ENCODE data around the gene RNF215. TPM values are rescaled to one million over a fixed set of nuclear protein-coding genes. Genes with fewer than 3 reads are reported as not detected.

RNF215 gene
- total RNA-seq, 1 donor from 2014 or later, result 43.1 TPM

DNA sequence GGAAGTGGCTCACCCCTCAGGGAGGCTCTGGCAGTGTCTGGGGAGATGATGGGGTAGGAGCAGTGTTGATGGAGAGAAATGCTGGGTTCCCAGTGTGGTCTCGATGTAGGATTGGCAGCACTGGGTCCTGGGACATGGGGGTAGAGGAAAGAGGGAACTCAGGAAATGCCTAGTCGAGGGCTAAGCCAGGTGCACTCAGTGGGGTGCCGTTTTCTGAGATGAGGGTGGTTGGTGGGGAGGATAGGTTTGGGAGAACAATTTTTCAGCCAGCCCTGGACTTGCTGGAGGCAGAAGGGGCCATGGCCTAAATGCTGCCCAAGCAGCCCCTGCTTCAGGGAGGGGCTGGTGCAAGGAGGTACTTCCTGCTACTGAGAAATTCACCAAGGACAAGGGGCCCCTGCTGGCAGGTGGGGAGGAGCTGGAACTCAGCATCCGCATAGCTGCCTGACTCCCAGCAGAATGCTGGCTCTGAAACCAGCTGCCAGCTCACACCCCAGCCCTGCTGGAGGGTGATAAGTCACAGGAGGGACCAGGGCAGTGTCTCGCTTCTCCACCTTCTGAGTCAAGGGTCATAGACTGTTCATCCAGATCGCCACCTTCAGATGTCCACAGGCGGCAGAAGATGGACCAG lies 24.4 kb downstream of the RNF215 start:
- no peak for DNase-seq
- peaks cover 5% of the 10 kb centered on the region for H3K9me3 Mint-ChIP-seq (ENCODE audit: unreplicated experiment)
- no peak overlapping the region for H3K4me3 Mint-ChIP-seq (ENCODE audit: unreplicated experiment)
- peaks cover 4% of the 10 kb centered on the region for H3K36me3 Mint-ChIP-seq (ENCODE audit: unreplicated experiment)
- peak overlapping the region; percentile 76 for H3K27ac Mint-ChIP-seq (ENCODE audit: unreplicated experiment)
- TF ChIP-seq, protein P1, sequence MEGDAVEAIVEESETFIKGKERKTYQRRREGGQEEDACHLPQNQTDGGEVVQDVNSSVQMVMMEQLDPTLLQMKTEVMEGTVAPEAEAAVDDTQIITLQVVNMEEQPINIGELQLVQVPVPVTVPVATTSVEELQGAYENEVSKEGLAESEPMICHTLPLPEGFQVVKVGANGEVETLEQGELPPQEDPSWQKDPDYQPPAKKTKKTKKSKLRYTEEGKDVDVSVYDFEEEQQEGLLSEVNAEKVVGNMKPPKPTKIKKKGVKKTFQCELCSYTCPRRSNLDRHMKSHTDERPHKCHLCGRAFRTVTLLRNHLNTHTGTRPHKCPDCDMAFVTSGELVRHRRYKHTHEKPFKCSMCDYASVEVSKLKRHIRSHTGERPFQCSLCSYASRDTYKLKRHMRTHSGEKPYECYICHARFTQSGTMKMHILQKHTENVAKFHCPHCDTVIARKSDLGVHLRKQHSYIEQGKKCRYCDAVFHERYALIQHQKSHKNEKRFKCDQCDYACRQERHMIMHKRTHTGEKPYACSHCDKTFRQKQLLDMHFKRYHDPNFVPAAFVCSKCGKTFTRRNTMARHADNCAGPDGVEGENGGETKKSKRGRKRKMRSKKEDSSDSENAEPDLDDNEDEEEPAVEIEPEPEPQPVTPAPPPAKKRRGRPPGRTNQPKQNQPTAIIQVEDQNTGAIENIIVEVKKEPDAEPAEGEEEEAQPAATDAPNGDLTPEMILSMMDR (IDR thresholded peaks at IDR 0.05; ENCODE audit: partially characterized antibody, unreplicated experiment), result no peak
- no peaks in the 10 kb centered on the region for H3K27me3 Mint-ChIP-seq (ENCODE audit: unreplicated experiment)
- H3K4me1 Mint-ChIP-seq (ENCODE audit: low read depth, unreplicated experiment), result peaks cover 20% of the 10 kb centered on the region

DNA sequence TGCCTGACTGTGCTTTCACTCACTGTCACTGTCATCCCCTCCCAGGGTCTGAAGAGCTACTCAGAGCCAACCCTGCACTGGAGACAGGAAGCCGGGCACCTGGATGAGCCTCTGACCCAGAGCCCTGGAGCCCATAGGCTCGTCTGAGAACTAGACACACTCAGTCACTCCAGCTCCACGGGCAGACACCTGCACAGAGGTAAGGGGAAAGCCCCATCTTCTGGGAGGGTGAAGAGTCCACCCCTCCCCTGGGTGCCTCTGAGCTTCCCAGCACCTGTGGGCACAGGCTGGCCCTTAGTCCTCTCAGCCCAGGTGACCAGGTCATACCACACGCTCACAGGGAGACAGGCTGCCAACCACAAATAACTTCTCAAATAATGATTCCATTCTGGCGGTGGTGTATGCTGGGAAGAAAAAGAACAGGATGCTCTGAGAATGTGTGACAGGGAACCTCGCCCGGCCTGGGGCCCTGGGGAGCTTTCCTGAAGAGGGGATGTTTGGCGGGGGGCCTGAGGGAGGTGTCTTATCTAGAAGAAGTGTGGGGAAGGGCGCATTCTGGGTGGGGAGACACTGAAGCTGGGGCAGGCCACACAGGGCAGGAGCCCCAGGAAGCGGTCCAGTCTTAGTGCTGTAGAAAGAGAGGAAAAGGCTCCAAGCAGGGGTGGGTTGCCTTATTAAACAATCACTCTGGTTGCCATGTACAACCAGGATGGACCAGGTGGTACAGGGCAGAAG lies 25.1 kb downstream of the RNF215 start:
- peaks cover 7% of the 10 kb centered on the region for H3K9me3 Mint-ChIP-seq (ENCODE audit: unreplicated experiment)
- peaks cover 3% of the 10 kb centered on the region for H3K27me3 Mint-ChIP-seq (ENCODE audit: unreplicated experiment)
- peaks cover 4% of the 10 kb centered on the region for H3K36me3 Mint-ChIP-seq (ENCODE audit: unreplicated experiment)
- H3K4me3 Mint-ChIP-seq (ENCODE audit: unreplicated experiment), result no peak overlapping the region
- H3K27ac Mint-ChIP-seq (ENCODE audit: unreplicated experiment), result peak overlapping the region; percentile 76
- TF ChIP-seq, protein P1 (IDR thresholded peaks at IDR 0.05; ENCODE audit: partially characterized antibody, unreplicated experiment), result no peak
- DNase-seq, result no peak
- H3K4me1 Mint-ChIP-seq (ENCODE audit: low read depth, unreplicated experiment), result peaks cover 20% of the 10 kb centered on the region

DNA sequence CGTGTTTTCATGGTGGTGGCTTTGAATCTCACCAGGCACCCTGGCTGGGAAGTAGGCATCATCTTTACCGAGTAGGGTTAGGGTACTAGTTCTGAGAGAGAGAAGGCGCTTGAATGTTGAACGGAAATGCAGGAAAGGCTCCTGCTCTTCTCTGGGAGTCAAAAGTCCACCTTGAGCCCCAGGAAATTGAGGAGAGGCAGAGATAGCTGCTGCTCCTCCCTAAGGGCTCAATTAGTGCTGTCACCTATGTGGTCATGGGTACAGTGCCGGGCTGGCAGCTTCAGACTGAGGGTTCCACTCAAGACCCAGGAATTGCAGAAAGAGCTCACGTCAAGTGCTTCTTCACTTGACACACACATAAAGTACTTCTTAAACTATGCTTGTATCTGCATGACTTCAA lies 28.7 kb downstream of the RNF215 start:
- TF ChIP-seq, protein P1 (IDR thresholded peaks at IDR 0.05; ENCODE audit: partially characterized antibody, unreplicated experiment), result no peak
- DNase-seq, result no peak
- no peaks in the 10 kb centered on the region for H3K36me3 Mint-ChIP-seq (ENCODE audit: unreplicated experiment)
- peak overlapping the region; percentile 94 for H3K27ac Mint-ChIP-seq (ENCODE audit: unreplicated experiment)
- peaks cover 8% of the 10 kb centered on the region for H3K9me3 Mint-ChIP-seq (ENCODE audit: unreplicated experiment)
- peaks cover 10% of the 10 kb centered on the region for H3K27me3 Mint-ChIP-seq (ENCODE audit: unreplicated experiment)
- H3K4me1 Mint-ChIP-seq (ENCODE audit: low read depth, unreplicated experiment), result peaks cover 35% of the 10 kb centered on the region
- H3K4me3 Mint-ChIP-seq (ENCODE audit: unreplicated experiment), result peak overlapping the region; percentile 97

GRCh38 chr22:30357650-30358215 lies 29.5 kb downstream of the RNF215 start:
- TF ChIP-seq, protein P1 (IDR thresholded peaks at IDR 0.05; ENCODE audit: partially characterized antibody, unreplicated experiment), result no peak
- H3K36me3 Mint-ChIP-seq (ENCODE audit: unreplicated experiment), result no peaks in the 10 kb centered on the region
- H3K4me3 Mint-ChIP-seq (ENCODE audit: unreplicated experiment), result peak overlapping the region; percentile 97
- H3K27me3 Mint-ChIP-seq (ENCODE audit: unreplicated experiment), result peaks cover 10% of the 10 kb centered on the region
- H3K9me3 Mint-ChIP-seq (ENCODE audit: unreplicated experiment), result peaks cover 8% of the 10 kb centered on the region
- DNase-seq, result peak; percentile 45
- peaks cover 31% of the 10 kb centered on the region for H3K4me1 Mint-ChIP-seq (ENCODE audit: low read depth, unreplicated experiment)
- peak overlapping the region; percentile 94 for H3K27ac Mint-ChIP-seq (ENCODE audit: unreplicated experiment)

- TF ChIP-seq, protein P1 (IDR thresholded peaks at IDR 0.05; ENCODE audit: partially characterized antibody, unreplicated experiment), result no peak
- H3K4me1 Mint-ChIP-seq (ENCODE audit: low read depth, unreplicated experiment), result peaks cover 26% of the 10 kb centered on the region
- no peaks in the 10 kb centered on the region for H3K36me3 Mint-ChIP-seq (ENCODE audit: unreplicated experiment)
- peaks cover 8% of the 10 kb centered on the region for H3K9me3 Mint-ChIP-seq (ENCODE audit: unreplicated experiment)
- H3K27me3 Mint-ChIP-seq (ENCODE audit: unreplicated experiment), result peaks cover 10% of the 10 kb centered on the region
- DNase-seq, result no peak
- H3K27ac Mint-ChIP-seq (ENCODE audit: unreplicated experiment), result peak overlapping the region; percentile 82
- H3K4me3 Mint-ChIP-seq (ENCODE audit: unreplicated experiment), result peak overlapping the region; percentile 97
Measured at GRCh38 chr22:30357236-30357570, 30.0 kb downstream of the RNF215 start.
